ENCODE measurements around the gene CRISPLD2.

DNA sequence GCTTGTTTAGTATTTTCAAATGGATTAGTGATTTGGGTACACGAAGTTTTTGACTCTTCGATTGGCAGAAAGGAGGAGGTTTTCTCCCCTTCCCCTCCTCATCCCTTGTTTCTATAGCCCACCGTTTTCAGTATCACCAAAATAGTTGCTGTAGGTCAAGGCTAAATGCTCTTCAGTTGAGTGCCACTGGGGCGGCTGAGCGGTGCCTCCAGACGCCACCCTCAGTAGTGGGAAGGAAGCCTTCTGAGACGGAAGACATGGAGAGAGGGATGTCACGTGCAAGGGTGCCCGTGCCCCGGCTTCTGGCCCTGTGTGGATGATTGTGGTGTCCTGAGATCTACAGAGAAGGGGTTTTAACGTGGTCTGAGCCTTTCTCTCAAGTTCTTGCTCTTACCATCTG is 39.7 kb upstream of the CRISPLD2 start:
- TF ChIP-seq, protein P1, sequence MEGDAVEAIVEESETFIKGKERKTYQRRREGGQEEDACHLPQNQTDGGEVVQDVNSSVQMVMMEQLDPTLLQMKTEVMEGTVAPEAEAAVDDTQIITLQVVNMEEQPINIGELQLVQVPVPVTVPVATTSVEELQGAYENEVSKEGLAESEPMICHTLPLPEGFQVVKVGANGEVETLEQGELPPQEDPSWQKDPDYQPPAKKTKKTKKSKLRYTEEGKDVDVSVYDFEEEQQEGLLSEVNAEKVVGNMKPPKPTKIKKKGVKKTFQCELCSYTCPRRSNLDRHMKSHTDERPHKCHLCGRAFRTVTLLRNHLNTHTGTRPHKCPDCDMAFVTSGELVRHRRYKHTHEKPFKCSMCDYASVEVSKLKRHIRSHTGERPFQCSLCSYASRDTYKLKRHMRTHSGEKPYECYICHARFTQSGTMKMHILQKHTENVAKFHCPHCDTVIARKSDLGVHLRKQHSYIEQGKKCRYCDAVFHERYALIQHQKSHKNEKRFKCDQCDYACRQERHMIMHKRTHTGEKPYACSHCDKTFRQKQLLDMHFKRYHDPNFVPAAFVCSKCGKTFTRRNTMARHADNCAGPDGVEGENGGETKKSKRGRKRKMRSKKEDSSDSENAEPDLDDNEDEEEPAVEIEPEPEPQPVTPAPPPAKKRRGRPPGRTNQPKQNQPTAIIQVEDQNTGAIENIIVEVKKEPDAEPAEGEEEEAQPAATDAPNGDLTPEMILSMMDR (tag by site-specific recombination; IDR thresholded peaks at IDR 0.05): no peak
- no peak for TF ChIP-seq HIC1 (tag by site-specific recombination; IDR thresholded peaks at IDR 0.05)
- TF ChIP-seq ZFP41 (tag by site-specific recombination; IDR thresholded peaks at IDR 0.05; ENCODE audit: borderline replicate concordance): no peak
- no peak for TF ChIP-seq KLF1 (tag by site-specific recombination; IDR thresholded peaks at IDR 0.05)
- TF ChIP-seq TSHZ1 (tag by site-specific recombination; IDR thresholded peaks at IDR 0.05; ENCODE audit: borderline replicate concordance): no peak
- TF ChIP-seq, protein P2, sequence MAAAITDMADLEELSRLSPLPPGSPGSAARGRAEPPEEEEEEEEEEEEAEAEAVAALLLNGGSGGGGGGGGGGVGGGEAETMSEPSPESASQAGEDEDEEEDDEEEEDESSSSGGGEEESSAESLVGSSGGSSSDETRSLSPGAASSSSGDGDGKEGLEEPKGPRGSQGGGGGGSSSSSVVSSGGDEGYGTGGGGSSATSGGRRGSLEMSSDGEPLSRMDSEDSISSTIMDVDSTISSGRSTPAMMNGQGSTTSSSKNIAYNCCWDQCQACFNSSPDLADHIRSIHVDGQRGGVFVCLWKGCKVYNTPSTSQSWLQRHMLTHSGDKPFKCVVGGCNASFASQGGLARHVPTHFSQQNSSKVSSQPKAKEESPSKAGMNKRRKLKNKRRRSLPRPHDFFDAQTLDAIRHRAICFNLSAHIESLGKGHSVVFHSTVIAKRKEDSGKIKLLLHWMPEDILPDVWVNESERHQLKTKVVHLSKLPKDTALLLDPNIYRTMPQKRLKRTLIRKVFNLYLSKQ (tag by site-specific recombination; IDR thresholded peaks at IDR 0.05; ENCODE audit: borderline replicate concordance): no peak
- no peak for TF ChIP-seq ZNF311 (tag by site-specific recombination; IDR thresholded peaks at IDR 0.05; ENCODE audit: borderline replicate concordance)

Measured in HEK293 (cell line).